Measurements from ENCODE around the gene RRAS. TPM values are rescaled to one million over a fixed set of nuclear protein-coding genes. Genes with fewer than 3 reads are reported as not detected.

The RRAS gene
- total RNA-seq, 4 donors from 2014 or later, result 12.4 to 26.2 (median 24.2) TPM

GRCh38 chr19:49615861-49616260, 24.1 kb downstream of the RRAS start:
- no peak for TF ChIP-seq POLR2A (IDR thresholded peaks at IDR 0.05)
- no peak for TF ChIP-seq CTCF (IDR thresholded peaks at IDR 0.05 in 4 of 5, conservative IDR thresholded peaks at IDR 0.05 in 1 of 5)
- Histone ChIP-seq H3K4me1 (no peaks in the 10 kb centered on the region), H3K4me3 (no peak overlapping the region), H3K36me3 (peaks cover 0 to 29% of the 10 kb centered on the region in 2 donors), H3K27me3 (no peaks in the 10 kb centered on the region), H3K27ac (no peak overlapping the region), H3K9me3 (no peaks in the 10 kb centered on the region)
- ATAC-seq (no peak), DNase-seq (no peak)
- in situ Hi-C loops (cut with MboI; ENCODE audit: low sequenced_read_pairs in 4 of 4), result no loop called here
- intact Hi-C loops (cut with DNase I; ENCODE audit: low total_unique reads), result no loop called here

- no peaks in the 10 kb centered on the region for H3K9me3 ChIP-seq
- ATAC-seq (peak in 1 of 2 donors; percentile 30), DNase-seq (no peak)
- in situ Hi-C loops (cut with MboI; ENCODE audit: low sequenced_read_pairs in 4 of 4), result no loop called here
- peaks cover 0 to 30% of the 10 kb centered on the region in 2 donors for H3K36me3 ChIP-seq
- H3K4me1 ChIP-seq, result no peaks in the 10 kb centered on the region
- TF ChIP-seq CTCF (IDR thresholded peaks at IDR 0.05 in 4 of 5, conservative IDR thresholded peaks at IDR 0.05 in 1 of 5) (no peak), POLR2A (IDR thresholded peaks at IDR 0.05) (no peak)
- H3K4me3 ChIP-seq, result no peak overlapping the region
- no peak overlapping the region for H3K27ac ChIP-seq
- H3K27me3 ChIP-seq, result no peaks in the 10 kb centered on the region
- intact Hi-C loops (cut with DNase I; ENCODE audit: low total_unique reads), result no loop called here
Measured at GRCh38 chr19:49614096-49614833, 25.7 kb downstream of the RRAS start.

GRCh38 chr19:49613374-49613773, 26.6 kb downstream of the RRAS start:
- H3K27ac ChIP-seq, result no peak overlapping the region

GRCh38 chr19:49609499-49610092, 30.3 kb downstream of the RRAS start:
- in situ Hi-C loops (cut with MboI; ENCODE audit: low sequenced_read_pairs in 4 of 4), result no loop called here
- DNase-seq, result no peak
- ATAC-seq, result no peak
- intact Hi-C loops (cut with DNase I; ENCODE audit: low total_unique reads), result no loop called here
- H3K27me3 ChIP-seq, result no peaks in the 10 kb centered on the region
- H3K4me1 ChIP-seq, result peaks cover 7 to 9% of the 10 kb centered on the region in 2 donors
- TF ChIP-seq CTCF (IDR thresholded peaks at IDR 0.05 in 4 of 5, conservative IDR thresholded peaks at IDR 0.05 in 1 of 5), result no peak
- TF ChIP-seq POLR2A (IDR thresholded peaks at IDR 0.05), result no peak
- H3K4me3 ChIP-seq, result no peak overlapping the region
- H3K36me3 ChIP-seq, result peaks cover 0 to 18% of the 10 kb centered on the region in 2 donors
- H3K27ac ChIP-seq, result no peak overlapping the region
- no peaks in the 10 kb centered on the region for H3K9me3 ChIP-seq

More at GRCh38 chr19:49613374-49613773, 26.6 kb downstream of the RRAS start:
- H3K9me3 ChIP-seq, result no peaks in the 10 kb centered on the region
- in situ Hi-C loops (cut with MboI; ENCODE audit: low sequenced_read_pairs in 4 of 4) (no loop called here), intact Hi-C loops (cut with DNase I; ENCODE audit: low total_unique reads) (no loop called here)
- DNase-seq, result peak in 1 of 2 donors; percentile 38
- H3K4me1 ChIP-seq, result no peaks in the 10 kb centered on the region
- ATAC-seq, result peak; percentile 48 to 70
- no peak overlapping the region for H3K4me3 ChIP-seq
- peaks cover 0 to 39% of the 10 kb centered on the region in 2 donors for H3K36me3 ChIP-seq
- no peak for TF ChIP-seq CTCF (IDR thresholded peaks at IDR 0.05 in 4 of 5, conservative IDR thresholded peaks at IDR 0.05 in 1 of 5)
- TF ChIP-seq POLR2A (IDR thresholded peaks at IDR 0.05), result no peak
- no peaks in the 10 kb centered on the region for H3K27me3 ChIP-seq
